Measurements from ENCODE around the gene DISC1. TPM values are rescaled to one million over a fixed set of nuclear protein-coding genes. Genes with fewer than 3 reads are reported as not detected.
"Not testable (repeated sequence)": the region's sequence is repeated elsewhere in the genome, so short reads cannot be mapped to it uniquely, and the experiment has no call there.

Gene DISC1
- total RNA-seq, 1 experiment from 2014 or later: 13.5 TPM

GRCh38 chr1:231667896-231668506 lies 41.4 kb downstream of the DISC1 start:
- CTCF ChIA-PET: no interaction called here
- no peak for TF ChIP-seq CTCF (IDR thresholded peaks at IDR 0.05; ENCODE audit: insufficient read depth in 1 of 2, low read depth in 1 of 2, low read length in 1 of 2, severe bottlenecking in 1 of 2, unreplicated experiment in 1 of 2)
- intact Hi-C loops (cut with micrococcal nuclease; ENCODE audit: unreplicated experiment): no loop called here
- Mint-ChIP-seq H3K27ac (ENCODE audit: unreplicated experiment) (no peak overlapping the region), H3K4me1 (ENCODE audit: low read depth, unreplicated experiment) (no peaks in the 10 kb centered on the region), H3K36me3 (ENCODE audit: insufficient read depth, unreplicated experiment) (peaks cover 6% of the 10 kb centered on the region), H3K27me3 (ENCODE audit: insufficient read depth, unreplicated experiment) (no peaks in the 10 kb centered on the region), H3K9me3 (ENCODE audit: unreplicated experiment) (peaks cover 20% of the 10 kb centered on the region), H3K4me3 (ENCODE audit: unreplicated experiment) (no peak overlapping the region)
- POLR2A ChIA-PET: no interaction called here
- H3K9me3 ChIP-seq: no peaks in the 10 kb centered on the region; the same call in 1 of the 2 replicates
- H3K4me3 ChIP-seq (ENCODE audit: low read depth, low read length): no peak overlapping the region
- H3K36me3 ChIP-seq (ENCODE audit: control insufficient read depth, insufficient read depth, low read length): no peaks in the 10 kb centered on the region
- no peak for DNase-seq
- no peaks in the 10 kb centered on the region for H3K4me1 ChIP-seq
- no peaks in the 10 kb centered on the region for H3K27me3 ChIP-seq (replicated peaks; ENCODE audit: control insufficient read depth, insufficient read depth, low read length)
- no TSS peak for BruUV-seq (replicated peaks)

- no peaks in the 10 kb centered on the region for H3K27me3 ChIP-seq (replicated peaks; ENCODE audit: control insufficient read depth, insufficient read depth, low read length)
- no peak for DNase-seq
- intact Hi-C loops (cut with micrococcal nuclease; ENCODE audit: unreplicated experiment): no loop called here
- no peaks in the 10 kb centered on the region for H3K4me1 Mint-ChIP-seq (ENCODE audit: low read depth, unreplicated experiment)
- no peaks in the 10 kb centered on the region; the same call in 1 of the 2 replicates for H3K9me3 ChIP-seq
- H3K4me3 Mint-ChIP-seq (ENCODE audit: unreplicated experiment): no peak overlapping the region
- CTCF ChIA-PET: no interaction called here
- no TSS peak for BruUV-seq (replicated peaks)
- H3K36me3 ChIP-seq (ENCODE audit: control insufficient read depth, insufficient read depth, low read length): no peaks in the 10 kb centered on the region
- no peaks in the 10 kb centered on the region for H3K27me3 Mint-ChIP-seq (ENCODE audit: insufficient read depth, unreplicated experiment)
- peaks cover 20% of the 10 kb centered on the region for H3K9me3 Mint-ChIP-seq (ENCODE audit: unreplicated experiment)
- POLR2A ChIA-PET: no interaction called here
- H3K36me3 Mint-ChIP-seq (ENCODE audit: insufficient read depth, unreplicated experiment): peaks cover 6% of the 10 kb centered on the region
- TF ChIP-seq CTCF (IDR thresholded peaks at IDR 0.05; ENCODE audit: insufficient read depth in 1 of 2, low read depth in 1 of 2, low read length in 1 of 2, severe bottlenecking in 1 of 2, unreplicated experiment in 1 of 2): no peak
- no peak overlapping the region for H3K4me3 ChIP-seq (ENCODE audit: low read depth, low read length)
- no peak overlapping the region for H3K27ac Mint-ChIP-seq (ENCODE audit: unreplicated experiment)
- H3K4me1 ChIP-seq: no peaks in the 10 kb centered on the region
Observed at GRCh38 chr1:231668826-231669225, 42.2 kb downstream of the DISC1 start.

DNA sequence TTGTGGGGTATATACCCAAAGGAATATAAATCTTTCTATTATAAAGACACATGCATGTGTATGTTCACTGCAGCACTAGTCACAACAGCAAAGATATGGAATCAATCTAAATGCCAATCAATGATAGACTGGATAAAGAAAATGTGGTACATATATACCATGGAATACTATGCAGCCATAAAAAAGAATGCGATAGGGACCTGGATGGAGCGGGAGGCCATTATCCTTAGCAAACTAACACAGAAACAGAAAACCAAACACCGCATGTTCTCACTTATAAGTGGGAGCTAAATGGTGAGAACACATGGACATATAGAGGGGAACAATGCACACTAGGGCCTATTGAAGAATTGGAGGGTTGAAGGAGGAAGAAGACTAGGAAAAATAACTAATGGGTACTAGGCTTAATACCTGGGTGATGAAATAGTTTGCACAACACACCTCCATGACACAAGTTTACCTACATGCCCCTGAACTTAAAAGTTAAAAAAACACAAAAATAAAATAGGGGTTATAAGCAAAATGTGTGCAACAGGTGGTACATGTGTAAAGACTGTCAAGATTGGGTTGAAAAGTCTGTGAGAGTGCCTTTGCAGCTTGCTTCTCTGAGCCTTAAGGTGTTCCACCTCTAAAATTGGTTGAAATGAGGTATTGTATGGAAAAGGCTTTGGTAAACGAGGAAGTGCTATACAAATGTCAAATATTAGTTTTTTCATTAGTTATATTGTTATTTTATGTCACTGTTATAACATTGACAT lies 43.5 kb downstream of the DISC1 start:
- H3K4me1 Mint-ChIP-seq (ENCODE audit: low read depth, unreplicated experiment): not testable (repeated sequence)

More for the DNA sequence above, 43.5 kb downstream of the DISC1 start:
- POLR2A ChIA-PET; BruUV-seq (replicated peaks); H3K4me3 ChIP-seq (ENCODE audit: low read depth, low read length); H3K4me3 Mint-ChIP-seq (ENCODE audit: unreplicated experiment); DNase-seq; H3K36me3 ChIP-seq (ENCODE audit: control insufficient read depth, insufficient read depth, low read length); H3K27me3 Mint-ChIP-seq (ENCODE audit: insufficient read depth, unreplicated experiment); H3K27me3 ChIP-seq (replicated peaks; ENCODE audit: control insufficient read depth, insufficient read depth, low read length); H3K27ac Mint-ChIP-seq (ENCODE audit: unreplicated experiment); H3K36me3 Mint-ChIP-seq (ENCODE audit: insufficient read depth, unreplicated experiment); H3K9me3 ChIP-seq; H3K4me1 ChIP-seq; CTCF ChIA-PET; intact Hi-C loops (cut with micrococcal nuclease; ENCODE audit: unreplicated experiment): not testable (repeated sequence)
- H3K9me3 Mint-ChIP-seq (ENCODE audit: unreplicated experiment): peaks cover 20% of the 10 kb centered on the region

Data from Caco-2 (cell line).